Prostate gland (tissue), 2 donors: Measurements from ENCODE around the gene BCL7B. TPM values are rescaled to one million over a fixed set of nuclear protein-coding genes. Genes with fewer than 3 reads are reported as not detected.
A peak's percentile ranks its signal among the peaks of the same experiment; 100 is the strongest.

Source experiments
- DNase-seq: peaks from one replicate; pipeline ENCODE4 v3.0.0-alpha.2; 2019; ENCODE audit warnings: low spot score
- H3K27ac ChIP-seq, 2 donors: fragments of 200-600 bp; sonication (generic); 2 replicates each; pipeline ENCODE4 v1.5.1; 2017 to 2019
- H3K27me3 ChIP-seq: fragments of 200-600 bp; sonication (generic); replicated peaks from 2 replicates; pipeline ENCODE4 v1.5.1; 2019; ENCODE audit not compliant: insufficient read depth
- H3K36me3 ChIP-seq, 2 donors: fragments of 200-600 bp; sonication (generic); 1 replicate in 1 of 2; 2 replicates in 1 of 2; pipeline versions ENCODE4 v1.5.1 to v1.8.1; 2017 to 2019
- H3K4me1 ChIP-seq: fragments of 200-600 bp; sonication (generic); replicated peaks from 2 replicates; pipeline ENCODE4 v1.5.1; 2019
- H3K4me3 ChIP-seq, 2 donors: fragments of 200-600 bp; sonication (generic); 2 replicates each; pipeline ENCODE4 v1.5.1; 2017 to 2019
- H3K9me3 ChIP-seq: fragments of 200-600 bp; sonication (generic); 2 replicates; pipeline ENCODE4 v1.5.1; 2017
- POLR2A ChIP-seq: fragments of 450-650 bp; IDR thresholded peaks from one replicate; pipeline ENCODE4 v1.6.1; 2016; ENCODE audit warnings: antibody characterized with exemption, mild to moderate bottlenecking
- POLR2AphosphoS5 ChIP-seq: sonication (generic); formaldehyde crosslinking; IDR thresholded peaks from one replicate; pipeline ENCODE4 v1.6.1; 2017; ENCODE audit warnings: antibody characterized with exemption
- WGBS: methylation state at CpG from one replicate; pipeline ENCODE4 v1.1.5; 2018; 5-methylcytosine and 5-hydroxymethylcytosine counted together
- intact Hi-C: fragments of 100-400 bp; cut with DNase I; formaldehyde crosslinking; loops from one replicate; pipeline ENCODE4 v1.14.2; 2022
- total RNA-seq, 2 donors: library from RNA; depleted of rRNA; stranded (reverse); fragments of >200 nt; gene quantifications; one replicate each; pipeline ENCODE4 v1.1.0, GENCODE V29; 2016
- TF ChIP-seq, protein P1 (sequence below), 4 experiments: fragments of 200-600 bp in 2 of 4; fragments of 450-650 bp in 2 of 4; sonication (generic) in 2 of 4; IDR thresholded peaks; 1 replicate in 3 of 4; 2 replicates in 1 of 4; pipeline ENCODE4 v1.5.1; 2016 to 2019; ENCODE audit warnings: antibody characterized with exemption in 4 of 4, mild to moderate bottlenecking in 2 of 4, moderate library complexity in 2 of 4

Gene BCL7B
- total RNA-seq, result 100 to 1,000 TPM in 1 of 2 donors, 10 to 100 TPM in 1; 78.7 to 105 TPM

DNA sequence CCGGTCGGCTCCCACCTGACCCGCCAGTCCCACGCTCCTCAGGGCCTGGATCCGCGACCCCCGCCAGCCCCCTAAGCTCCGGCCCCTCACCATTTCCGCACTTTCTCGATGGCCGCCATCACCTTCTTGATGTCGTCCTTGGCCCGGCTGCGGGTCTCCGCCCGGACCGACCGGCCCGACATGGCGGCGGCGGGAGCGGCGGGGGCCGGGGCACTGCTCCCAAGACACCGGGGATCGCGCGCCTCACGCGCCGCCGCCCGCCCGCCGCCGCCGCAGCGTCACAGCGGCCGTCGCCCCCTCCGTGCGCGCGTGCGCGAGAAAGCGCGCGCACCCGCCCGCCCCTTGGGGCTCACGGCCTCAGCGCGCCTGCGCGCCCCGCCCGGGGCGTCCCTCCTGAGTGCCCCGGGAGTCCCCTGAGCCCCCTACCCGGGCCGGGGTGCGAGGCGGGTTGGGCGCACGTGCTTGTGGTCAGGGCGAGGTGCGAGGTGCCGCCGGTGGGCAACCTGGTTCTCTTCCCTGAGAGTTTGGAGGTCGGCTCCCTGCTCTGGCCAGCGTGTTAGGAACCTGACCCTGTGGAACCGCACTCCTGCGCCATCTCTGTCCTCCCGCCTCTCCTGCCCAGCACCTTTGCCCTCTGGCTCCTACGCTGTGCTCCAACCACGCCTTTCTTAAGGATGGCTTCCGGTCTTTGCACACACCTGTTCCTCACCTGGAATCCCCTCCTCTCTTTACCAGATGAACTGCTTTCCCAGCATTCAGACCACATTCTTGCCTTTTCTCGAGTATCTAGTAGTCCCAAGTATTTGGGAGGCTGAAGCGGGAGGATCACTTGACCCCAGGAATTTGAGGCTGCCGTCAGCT lies at the start of gene BCL7B:
Gene BCL7B, minus strand, starts transcription at position 294 of the 861 bp plus-strand sequence. Its CDS starts 112 bp downstream, at position 182.
- H3K27ac ChIP-seq, result peak within 1 kb of the TSS; percentile 98 to 100
- H3K27me3 ChIP-seq, result no peaks in the 10 kb centered on the region
- peak; percentile 41 for TF ChIP-seq POLR2AphosphoS5
- TF ChIP-seq POLR2A, result no peak
- TF ChIP-seq, protein P1, sequence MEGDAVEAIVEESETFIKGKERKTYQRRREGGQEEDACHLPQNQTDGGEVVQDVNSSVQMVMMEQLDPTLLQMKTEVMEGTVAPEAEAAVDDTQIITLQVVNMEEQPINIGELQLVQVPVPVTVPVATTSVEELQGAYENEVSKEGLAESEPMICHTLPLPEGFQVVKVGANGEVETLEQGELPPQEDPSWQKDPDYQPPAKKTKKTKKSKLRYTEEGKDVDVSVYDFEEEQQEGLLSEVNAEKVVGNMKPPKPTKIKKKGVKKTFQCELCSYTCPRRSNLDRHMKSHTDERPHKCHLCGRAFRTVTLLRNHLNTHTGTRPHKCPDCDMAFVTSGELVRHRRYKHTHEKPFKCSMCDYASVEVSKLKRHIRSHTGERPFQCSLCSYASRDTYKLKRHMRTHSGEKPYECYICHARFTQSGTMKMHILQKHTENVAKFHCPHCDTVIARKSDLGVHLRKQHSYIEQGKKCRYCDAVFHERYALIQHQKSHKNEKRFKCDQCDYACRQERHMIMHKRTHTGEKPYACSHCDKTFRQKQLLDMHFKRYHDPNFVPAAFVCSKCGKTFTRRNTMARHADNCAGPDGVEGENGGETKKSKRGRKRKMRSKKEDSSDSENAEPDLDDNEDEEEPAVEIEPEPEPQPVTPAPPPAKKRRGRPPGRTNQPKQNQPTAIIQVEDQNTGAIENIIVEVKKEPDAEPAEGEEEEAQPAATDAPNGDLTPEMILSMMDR (IDR thresholded peaks at IDR 0.05), result no peak
- no peaks in the 10 kb centered on the region for H3K9me3 ChIP-seq
- no peaks in the 10 kb centered on the region for H3K36me3 ChIP-seq
- H3K4me1 ChIP-seq, result no peaks in the 10 kb centered on the region
- H3K4me3 ChIP-seq, result peak within 1 kb of the TSS; percentile 92 to 97
- intact Hi-C loops, result loop anchor here (1.0 to 2.0 kb wide), 2 partner anchors 21 to 35 kb away; partner anchors contain the start of genes BAZ1B and TBL2
- 7% methylated on average over 57 of the region's 83 CpGs for WGBS
- peak; percentile 49 for DNase-seq

- no peaks in the 10 kb centered on the region for H3K36me3 ChIP-seq
These were observed 48.2 kb upstream of the BCL7B start for GRCh38 chr7:73605601-73606220.

GRCh38 chr7:73602721-73603651 lies 45.5 kb upstream of the BCL7B start:
- WGBS, result 60% methylated on average over 22 of the region's 22 CpGs
- Histone ChIP-seq H3K36me3 (no peaks in the 10 kb centered on the region), H3K4me3 (no peak overlapping the region), H3K27ac (no peak overlapping the region), H3K4me1 (no peaks in the 10 kb centered on the region), H3K9me3 (no peaks in the 10 kb centered on the region), H3K27me3 (no peaks in the 10 kb centered on the region)
- no peak for DNase-seq
- TF ChIP-seq, protein P1 (IDR thresholded peaks at IDR 0.05), result no peak
- TF ChIP-seq POLR2A, result no peak
- TF ChIP-seq POLR2AphosphoS5, result no peak
- intact Hi-C loops, result loop anchor here (10.0 kb wide), 1 partner anchor 252 kb away; no protein-coding TSS in a partner anchor

More at GRCh38 chr7:73605601-73606220, 48.2 kb upstream of the BCL7B start:
- DNase-seq, result no peak
- WGBS, result 76% methylated on average over 22 of the region's 23 CpGs
- H3K9me3 ChIP-seq, result no peaks in the 10 kb centered on the region
- H3K4me1 ChIP-seq, result no peaks in the 10 kb centered on the region
- H3K27me3 ChIP-seq, result no peaks in the 10 kb centered on the region
- TF ChIP-seq, protein P1 (IDR thresholded peaks at IDR 0.05), result no peak
- TF ChIP-seq POLR2A (no peak), POLR2AphosphoS5 (no peak)
- no peak overlapping the region for H3K4me3 ChIP-seq
- intact Hi-C loops, result loop anchor here (2.0 to 10.0 kb wide), 2 partner anchors 119 to 249 kb away; no protein-coding TSS in a partner anchor
- H3K27ac ChIP-seq, result no peak overlapping the region

DNA sequence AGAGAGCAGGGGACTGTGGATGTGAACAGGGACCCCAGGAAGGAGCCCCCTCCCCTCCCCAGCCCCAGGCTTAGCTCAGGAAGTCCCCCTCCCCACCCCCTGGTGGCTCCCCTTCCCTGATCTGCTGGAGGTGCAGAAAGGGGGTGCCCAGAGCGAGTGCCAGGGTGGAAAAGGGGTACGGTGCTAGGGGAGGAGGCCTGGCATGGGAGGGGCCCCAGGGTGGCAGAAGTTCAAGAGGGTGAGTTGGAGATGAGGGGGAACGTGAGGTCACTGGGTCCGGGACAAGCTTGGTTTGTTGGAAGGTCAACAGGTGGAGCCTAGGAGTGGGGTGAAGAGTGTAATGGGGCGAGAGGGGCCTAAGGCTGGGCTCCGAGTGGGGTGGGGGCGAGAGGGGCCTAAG lies 42.4 kb upstream of the BCL7B start:
- H3K27ac ChIP-seq, result no peak overlapping the region
- H3K9me3 ChIP-seq, result no peaks in the 10 kb centered on the region
- 62% methylated on average over 7 of the region's 7 CpGs for WGBS
- no peaks in the 10 kb centered on the region for H3K27me3 ChIP-seq
- no peaks in the 10 kb centered on the region for H3K36me3 ChIP-seq
- DNase-seq, result no peak
- H3K4me3 ChIP-seq, result no peak overlapping the region
- intact Hi-C loops, result loop anchor here (10.0 kb wide), 1 partner anchor 255 kb away; no protein-coding TSS in a partner anchor
- H3K4me1 ChIP-seq, result no peaks in the 10 kb centered on the region
- no peak for TF ChIP-seq POLR2AphosphoS5
